Measurements from ENCODE around the gene C10orf143.

GRCh38 chr10:130045801-130046321, 64.8 kb downstream of the C10orf143 start:
- TF ChIP-seq SUZ12 (IDR thresholded peaks at IDR 0.05; ENCODE audit: low read length) (no peak), CTCF (IDR thresholded peaks at IDR 0.05; ENCODE audit: control extremely low read depth in 1 of 3, insufficient read depth in 1 of 3, low read depth in 1 of 3, low read length in 3 of 3) (no peak), EP300 (IDR thresholded peaks at IDR 0.05; ENCODE audit: borderline replicate concordance in 1 of 2, low read depth in 2 of 2, low read length in 2 of 2) (no peak), TCF12 (IDR thresholded peaks at IDR 0.05; ENCODE audit: low read depth, low read length) (no peak), POLR2A (IDR thresholded peaks at IDR 0.05; ENCODE audit: control extremely low read depth in 1 of 2, low read depth in 2 of 2, low read length in 2 of 2) (no peak), TEAD4 (IDR thresholded peaks at IDR 0.05; ENCODE audit: low read depth, low read length) (no peak), BRCA1 (IDR thresholded peaks at IDR 0.05; ENCODE audit: low read depth, low read length) (no peak), HDAC6 (IDR thresholded peaks at IDR 0.05; ENCODE audit: low read depth, low read length) (no peak), BACH1 (IDR thresholded peaks at IDR 0.05; ENCODE audit: low read length) (no peak), RFX5 (IDR thresholded peaks at IDR 0.05; ENCODE audit: borderline replicate concordance, low read depth, low read length) (no peak)

Data from H1 (cell line).